Stimulated activated CD4-positive, alpha-beta T cell treated with anti-CD3 and anti-CD28 coated beads, Interleukin-12 subunit alpha, Interleukin-12 subunit beta, amount 100 ng/mL, for 24 hours (primary cell): Measurements from ENCODE around the gene EPHB1.
"Not testable (repeated sequence)": the region's sequence is repeated elsewhere in the genome, so short reads cannot be mapped to it uniquely, and the experiment has no call there.

Experiments used
- DNase-seq, 2 experiments: peaks; one replicate each; pipeline ENCODE4 v3.0.0-alpha.2; 2020; ENCODE audit warnings: low read depth in 2 of 2

Gene EPHB1

GRCh38 chr3:134777341-134777740, 17.7 kb upstream of the EPHB1 start:
- DNase-seq, result no peak

GRCh38 chr3:134788283-134788682, 6.8 kb upstream of the EPHB1 start:
- DNase-seq, result not testable (repeated sequence)

- no peak for DNase-seq
These were observed 5.0 kb upstream of the EPHB1 start for GRCh38 chr3:134790065-134790464.

- no peak for DNase-seq
These were observed 3.1 kb upstream of the EPHB1 start for GRCh38 chr3:134791992-134792391.

- DNase-seq, result no peak
These were observed 2.4 kb upstream of the EPHB1 start for GRCh38 chr3:134792700-134793099.

- no peak for DNase-seq
These were observed 1.5 kb upstream of the EPHB1 start for GRCh38 chr3:134793562-134793961.

GRCh38 chr3:134794323-134794722, 737 bp upstream of the EPHB1 start:
- no peak for DNase-seq

- no peak for DNase-seq
These were observed 753 bp downstream of the EPHB1 start for GRCh38 chr3:134795746-134796280.

GRCh38 chr3:134796281-134797056, 1.4 kb downstream of the EPHB1 start:
- DNase-seq, result no peak

GRCh38 chr3:134797057-134797740, 2.1 kb downstream of the EPHB1 start:
- no peak for DNase-seq

- DNase-seq, result no peak
These were observed 2.8 kb downstream of the EPHB1 start for GRCh38 chr3:134797741-134798451.

GRCh38 chr3:134798681-134799311, 3.7 kb downstream of the EPHB1 start:
- DNase-seq, result no peak

GRCh38 chr3:134799393-134799792, 4.3 kb downstream of the EPHB1 start:
- DNase-seq, result no peak

- no peak for DNase-seq
These were observed 6.3 kb downstream of the EPHB1 start for GRCh38 chr3:134801204-134801958.

GRCh38 chr3:134802428-134803050, 7.5 kb downstream of the EPHB1 start:
- no peak for DNase-seq

- no peak for DNase-seq
These were observed 8.0 kb downstream of the EPHB1 start for GRCh38 chr3:134803051-134803505.

- DNase-seq, result no peak
These were observed 8.6 kb downstream of the EPHB1 start for GRCh38 chr3:134803652-134804051.

GRCh38 chr3:134804508-134805480, 9.7 kb downstream of the EPHB1 start:
- DNase-seq, result no peak

GRCh38 chr3:134807189-134807588, 12.1 kb downstream of the EPHB1 start:
- no peak for DNase-seq
